ENCODE data around the gene SLC4A11. TPM values are rescaled to one million over a fixed set of nuclear protein-coding genes. Genes with fewer than 3 reads are reported as not detected.

SLC4A11 gene
- total RNA-seq, 2 experiments from 2014 or later = 1.8 to 2.8 TPM

DNA sequence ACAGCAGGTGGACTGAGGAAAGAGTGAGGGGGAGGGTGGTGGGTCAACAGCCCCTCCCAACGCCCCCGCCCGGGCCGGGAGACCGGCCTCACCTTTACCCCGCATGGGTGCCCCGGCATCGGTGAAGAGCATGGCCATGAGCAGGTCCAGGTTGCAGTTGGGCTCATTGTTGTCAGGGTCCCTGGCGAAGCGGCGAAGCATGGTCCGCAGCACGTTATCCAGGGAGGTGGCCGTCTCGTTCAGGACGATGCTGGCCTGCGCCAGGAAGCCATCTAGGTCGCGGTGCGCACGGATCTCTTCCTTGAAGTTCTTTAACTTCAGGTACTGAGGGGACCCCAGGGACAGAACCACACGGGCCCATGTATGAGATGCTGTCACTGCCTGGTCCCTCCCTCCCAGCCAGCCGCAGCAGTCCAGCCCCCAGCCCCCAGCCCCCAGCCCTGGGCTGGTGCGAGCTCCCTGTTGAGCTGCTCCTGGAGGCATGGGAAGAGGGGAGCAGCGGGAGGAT lies 4.9 kb downstream of the SLC4A11 start:
- CTCF ChIA-PET = no interaction called here

DNA sequence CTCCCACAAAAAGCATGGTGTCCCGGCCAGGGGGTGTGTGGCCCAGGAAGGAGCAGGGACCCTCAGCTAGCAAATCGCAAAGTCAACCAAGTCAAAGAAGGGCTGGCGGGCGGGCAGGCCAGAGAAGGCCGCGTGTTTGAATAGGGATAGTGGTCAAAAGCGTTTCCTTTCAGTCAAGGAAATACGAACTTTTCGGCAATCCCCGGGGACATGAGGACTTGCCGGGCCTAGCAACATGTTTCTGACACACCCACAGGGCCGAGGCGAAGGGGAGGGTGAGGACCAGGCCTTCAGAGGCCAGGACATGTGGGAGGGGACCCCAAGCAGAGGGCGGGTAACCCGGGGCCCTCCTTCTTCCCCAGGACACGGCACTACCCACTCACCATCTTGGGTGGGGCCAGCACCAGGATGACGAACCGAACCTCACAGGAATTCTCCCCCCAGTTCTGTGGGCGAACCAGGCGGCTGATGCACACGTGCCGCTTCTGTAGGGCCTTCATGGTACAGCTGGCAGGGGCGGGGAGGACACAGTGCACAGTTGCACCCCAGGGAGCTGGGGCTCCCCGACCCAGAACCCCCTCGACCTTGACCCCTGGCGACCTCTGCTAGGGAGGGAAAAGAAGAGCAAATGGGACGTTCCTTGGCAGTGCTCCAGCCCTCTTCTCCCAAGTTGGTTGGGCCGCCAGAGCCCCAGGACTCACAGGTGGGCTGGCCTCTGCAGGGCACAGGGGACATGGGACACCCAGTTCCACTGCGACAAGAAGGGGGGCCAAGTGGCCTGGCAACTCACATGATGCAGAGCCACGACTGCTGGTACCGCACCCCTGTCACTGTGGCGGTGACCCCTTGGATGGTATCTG lies 5.6 kb downstream of the SLC4A11 start:
- Mint-ChIP-seq H3K27me3 (peaks cover 25% of the 10 kb centered on the region), H3K4me1 (ENCODE audit: low read depth) (no peaks in the 10 kb centered on the region), H3K9me3 (no peaks in the 10 kb centered on the region), H3K4me3 (no peak overlapping the region), H3K36me3 (ENCODE audit: low read depth) (no peaks in the 10 kb centered on the region), H3K27ac (no peak overlapping the region)
- TF ChIP-seq, protein P1, sequence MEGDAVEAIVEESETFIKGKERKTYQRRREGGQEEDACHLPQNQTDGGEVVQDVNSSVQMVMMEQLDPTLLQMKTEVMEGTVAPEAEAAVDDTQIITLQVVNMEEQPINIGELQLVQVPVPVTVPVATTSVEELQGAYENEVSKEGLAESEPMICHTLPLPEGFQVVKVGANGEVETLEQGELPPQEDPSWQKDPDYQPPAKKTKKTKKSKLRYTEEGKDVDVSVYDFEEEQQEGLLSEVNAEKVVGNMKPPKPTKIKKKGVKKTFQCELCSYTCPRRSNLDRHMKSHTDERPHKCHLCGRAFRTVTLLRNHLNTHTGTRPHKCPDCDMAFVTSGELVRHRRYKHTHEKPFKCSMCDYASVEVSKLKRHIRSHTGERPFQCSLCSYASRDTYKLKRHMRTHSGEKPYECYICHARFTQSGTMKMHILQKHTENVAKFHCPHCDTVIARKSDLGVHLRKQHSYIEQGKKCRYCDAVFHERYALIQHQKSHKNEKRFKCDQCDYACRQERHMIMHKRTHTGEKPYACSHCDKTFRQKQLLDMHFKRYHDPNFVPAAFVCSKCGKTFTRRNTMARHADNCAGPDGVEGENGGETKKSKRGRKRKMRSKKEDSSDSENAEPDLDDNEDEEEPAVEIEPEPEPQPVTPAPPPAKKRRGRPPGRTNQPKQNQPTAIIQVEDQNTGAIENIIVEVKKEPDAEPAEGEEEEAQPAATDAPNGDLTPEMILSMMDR (IDR thresholded peaks at IDR 0.05) = no peak
- no peak for DNase-seq
- ChIA-PET CTCF (no interaction called here), POLR2A (no interaction called here)
- intact Hi-C loops (cut with micrococcal nuclease) = no loop called here
- ATAC-seq = no peak

More for the DNA sequence above, 4.9 kb downstream of the SLC4A11 start:
- ATAC-seq (no peak), DNase-seq (no peak)
- Mint-ChIP-seq H3K9me3 (no peaks in the 10 kb centered on the region), H3K27me3 (peaks cover 25% of the 10 kb centered on the region), H3K4me3 (no peak overlapping the region), H3K4me1 (ENCODE audit: low read depth) (no peaks in the 10 kb centered on the region), H3K27ac (no peak overlapping the region), H3K36me3 (ENCODE audit: low read depth) (no peaks in the 10 kb centered on the region)
- intact Hi-C loops (cut with micrococcal nuclease) = no loop called here
- POLR2A ChIA-PET = no interaction called here
- TF ChIP-seq, protein P1 (IDR thresholded peaks at IDR 0.05) = no peak

DNA sequence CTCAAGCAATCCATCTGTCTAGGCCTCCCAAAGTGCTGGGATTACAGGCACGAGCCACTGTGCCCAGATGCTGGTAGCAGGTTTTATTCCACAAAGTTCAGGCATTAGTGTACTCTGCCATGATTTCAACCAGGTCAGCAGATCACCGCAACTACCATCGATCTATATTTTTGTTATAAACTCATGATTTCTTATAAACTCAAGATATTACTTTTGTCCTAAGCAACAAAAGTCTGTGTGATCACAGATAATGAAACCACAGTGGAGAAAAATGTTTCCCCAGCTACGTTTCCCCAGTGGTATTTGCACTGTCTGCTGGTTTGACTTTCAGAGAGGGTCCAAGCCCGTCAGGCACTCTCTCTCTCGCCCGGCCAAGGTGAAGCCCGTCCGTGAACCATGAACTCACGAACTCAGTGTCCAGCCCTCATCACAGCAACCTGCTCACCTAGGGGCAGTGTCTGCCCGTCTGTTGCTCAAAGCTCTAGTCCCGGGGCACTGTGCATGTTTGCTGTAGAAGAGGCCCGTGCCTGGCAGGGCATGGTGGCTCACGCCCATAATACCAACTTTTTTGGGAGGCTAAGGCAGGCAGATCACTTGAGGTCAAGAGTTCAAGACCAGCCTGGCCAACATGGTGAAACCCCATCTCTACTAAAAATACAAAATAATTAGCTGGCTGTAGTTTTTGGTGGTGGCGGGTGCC lies 7.0 kb downstream of the SLC4A11 start:
- Mint-ChIP-seq H3K36me3 (ENCODE audit: low read depth) (no peaks in the 10 kb centered on the region), H3K4me3 (no peak overlapping the region), H3K9me3 (no peaks in the 10 kb centered on the region), H3K27ac (no peak overlapping the region), H3K27me3 (peaks cover 15% of the 10 kb centered on the region), H3K4me1 (ENCODE audit: low read depth) (no peaks in the 10 kb centered on the region)
- intact Hi-C loops (cut with micrococcal nuclease) = no loop called here
- DNase-seq (no peak), ATAC-seq (no peak)
- ChIA-PET CTCF (interaction anchor here (1.0 kb wide), 1 partner anchor 13 kb away, joined by 3 read pairs; no protein-coding TSS in a partner anchor), POLR2A (no interaction called here)
- TF ChIP-seq, protein P1 (IDR thresholded peaks at IDR 0.05) = no peak

DNA sequence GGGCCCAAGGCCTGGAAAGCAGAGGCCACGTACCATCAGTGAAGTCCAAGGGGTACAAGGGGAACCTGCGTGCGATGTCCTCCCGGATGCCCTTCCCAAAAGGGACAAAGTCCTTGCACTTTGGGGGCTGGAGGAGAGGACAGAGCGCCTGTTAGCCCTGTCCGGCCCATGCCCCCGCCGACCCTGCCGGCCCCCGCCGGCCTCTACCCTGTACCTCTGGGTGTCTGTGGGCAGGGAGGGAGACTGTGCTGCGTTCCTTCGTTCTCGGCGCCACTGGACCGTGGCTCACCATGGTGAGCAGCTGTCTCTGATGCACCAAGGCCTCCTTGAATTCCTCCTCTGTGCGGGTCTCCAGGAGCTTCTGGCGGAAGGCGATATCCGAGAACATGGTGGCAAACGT lies 7.9 kb downstream of the SLC4A11 start:
- Mint-ChIP-seq H3K4me1 (ENCODE audit: low read depth) (no peaks in the 10 kb centered on the region), H3K9me3 (no peaks in the 10 kb centered on the region), H3K27me3 (peaks cover 7% of the 10 kb centered on the region), H3K36me3 (ENCODE audit: low read depth) (no peaks in the 10 kb centered on the region), H3K27ac (no peak overlapping the region), H3K4me3 (no peak overlapping the region)
- ATAC-seq = no peak
- CTCF ChIA-PET = no interaction called here
- POLR2A ChIA-PET = no interaction called here
- DNase-seq = no peak
- intact Hi-C loops (cut with micrococcal nuclease) = no loop called here
- TF ChIP-seq, protein P1 (IDR thresholded peaks at IDR 0.05) = no peak

DNA sequence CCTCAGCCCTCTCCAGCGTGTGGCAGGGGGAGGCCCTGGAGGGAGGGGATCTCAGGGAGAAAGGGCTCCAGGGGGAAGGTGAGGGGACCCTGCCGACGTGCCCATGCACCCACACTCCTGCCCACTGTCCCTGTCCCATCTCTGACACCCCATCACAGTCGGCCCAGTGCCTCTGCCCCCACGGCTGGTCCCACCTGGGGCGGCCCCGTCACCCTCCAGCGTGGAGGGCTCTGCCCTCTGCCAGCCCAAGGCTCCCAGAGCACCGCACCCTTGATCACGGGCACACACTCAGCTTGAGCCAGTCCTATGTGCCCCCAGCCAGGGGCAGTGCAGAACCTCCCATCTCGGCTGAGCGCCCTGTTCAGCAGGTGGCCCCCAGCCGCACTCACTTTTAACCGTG lies 9.2 kb downstream of the SLC4A11 start:
- TF ChIP-seq, protein P1 (IDR thresholded peaks at IDR 0.05) = no peak
- Mint-ChIP-seq H3K4me1 (ENCODE audit: low read depth) (no peaks in the 10 kb centered on the region), H3K27ac (no peak overlapping the region), H3K9me3 (no peaks in the 10 kb centered on the region), H3K27me3 (no peaks in the 10 kb centered on the region), H3K36me3 (ENCODE audit: low read depth) (no peaks in the 10 kb centered on the region), H3K4me3 (no peak overlapping the region)
- ATAC-seq (no peak), DNase-seq (no peak)
- intact Hi-C loops (cut with micrococcal nuclease) = no loop called here
- ChIA-PET CTCF (no interaction called here), POLR2A (no interaction called here)
